Measurements from ENCODE around the gene GPR25.

GPR25 gene

DNA sequence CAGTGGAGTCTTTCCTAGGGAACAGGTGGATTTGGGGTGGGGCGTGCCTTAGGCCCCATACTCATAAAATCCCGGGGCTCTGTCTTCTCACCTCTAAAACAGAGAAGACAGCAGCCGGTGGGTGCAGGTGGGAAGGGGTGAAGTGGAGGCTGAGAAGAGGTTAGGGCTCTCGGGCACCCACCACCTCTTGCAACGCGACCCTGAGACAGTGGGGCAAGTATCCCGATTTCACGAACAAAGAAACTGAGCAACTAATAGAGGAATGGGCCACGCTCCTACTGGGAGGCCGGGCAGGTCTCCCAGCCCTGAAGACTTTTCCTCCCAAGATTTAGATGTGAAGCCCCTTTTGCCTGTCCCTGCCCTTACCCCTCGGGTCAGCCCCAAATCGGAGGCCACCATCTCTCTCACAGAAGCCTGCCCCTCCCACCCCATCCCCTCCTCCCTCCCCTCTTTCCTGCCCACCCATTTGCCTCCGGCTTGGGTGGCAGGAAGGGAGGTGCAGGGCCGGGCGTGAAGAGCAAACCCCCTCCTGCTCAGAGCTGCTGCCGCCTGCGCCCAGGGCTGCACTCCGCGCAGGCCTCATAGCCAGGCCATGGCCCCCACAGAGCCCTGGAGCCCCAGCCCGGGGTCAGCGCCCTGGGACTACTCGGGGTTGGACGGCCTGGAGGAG, at the start of gene GPR25:
Gene GPR25, plus strand, starts transcription at position 536 of the 670 bp plus-strand sequence. Its CDS starts 57 bp downstream, at position 593.
- DNase-seq (ENCODE audit: low spot score in 2 of 2), result no peak
- Mint-ChIP-seq H3K9me3 (no peaks in the 10 kb centered on the region), H3K27ac (ENCODE audit: low read depth) (no peak within 1 kb of the TSS), H3K27me3 (peaks cover 27% of the 10 kb centered on the region), H3K36me3 (ENCODE audit: insufficient read depth) (peaks cover 2% of the 10 kb centered on the region), H3K4me3 (peak within 1 kb of the TSS; percentile 62), H3K4me1 (peaks cover 41% of the 10 kb centered on the region)
- no peak for ATAC-seq (replicated peaks; ENCODE audit: extremely low read depth, poor library complexity, severe bottlenecking)

- H3K4me1 Mint-ChIP-seq, result no peaks in the 10 kb centered on the region
- H3K27me3 Mint-ChIP-seq, result no peaks in the 10 kb centered on the region
- no peaks in the 10 kb centered on the region for H3K36me3 Mint-ChIP-seq (ENCODE audit: insufficient read depth)
- no peaks in the 10 kb centered on the region for H3K9me3 Mint-ChIP-seq
- H3K27ac Mint-ChIP-seq (ENCODE audit: low read depth), result no peak overlapping the region
- H3K4me3 Mint-ChIP-seq, result no peak overlapping the region
- ATAC-seq (replicated peaks; ENCODE audit: extremely low read depth, poor library complexity, severe bottlenecking) (no peak), DNase-seq (ENCODE audit: low spot score in 2 of 2) (no peak)
Measured at GRCh38 chr1:200831091-200831490, 41.7 kb upstream of the GPR25 start.

GRCh38 chr1:200834383-200834782, 38.4 kb upstream of the GPR25 start:
- Mint-ChIP-seq H3K4me3 (no peak overlapping the region), H3K9me3 (no peaks in the 10 kb centered on the region), H3K4me1 (no peaks in the 10 kb centered on the region), H3K36me3 (ENCODE audit: insufficient read depth) (no peaks in the 10 kb centered on the region), H3K27ac (ENCODE audit: low read depth) (no peak overlapping the region), H3K27me3 (no peaks in the 10 kb centered on the region)
- ATAC-seq (replicated peaks; ENCODE audit: extremely low read depth, poor library complexity, severe bottlenecking) (no peak), DNase-seq (ENCODE audit: low spot score in 2 of 2) (no peak)

DNA sequence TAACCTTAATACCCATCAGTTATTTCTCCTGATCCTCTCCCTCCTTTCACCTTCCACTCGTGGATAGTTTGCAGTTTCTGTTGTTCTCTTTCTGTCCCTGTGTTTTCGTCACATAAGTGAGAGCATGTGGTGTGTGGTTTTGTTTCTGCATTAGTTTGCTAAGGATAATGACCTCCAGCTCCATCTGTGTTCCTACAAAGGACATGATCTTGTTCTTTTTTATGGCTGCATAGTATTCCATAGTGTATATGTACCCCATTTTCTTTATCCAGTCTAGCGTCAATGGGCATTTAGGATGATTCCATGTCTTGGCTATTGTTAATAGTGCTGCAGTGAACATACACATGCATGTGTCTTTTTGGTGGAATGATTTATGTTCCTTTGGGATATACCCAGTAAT, 36.6 kb upstream of the GPR25 start:
- H3K4me3 Mint-ChIP-seq, result no peak overlapping the region
- no peaks in the 10 kb centered on the region for H3K9me3 Mint-ChIP-seq

DNA sequence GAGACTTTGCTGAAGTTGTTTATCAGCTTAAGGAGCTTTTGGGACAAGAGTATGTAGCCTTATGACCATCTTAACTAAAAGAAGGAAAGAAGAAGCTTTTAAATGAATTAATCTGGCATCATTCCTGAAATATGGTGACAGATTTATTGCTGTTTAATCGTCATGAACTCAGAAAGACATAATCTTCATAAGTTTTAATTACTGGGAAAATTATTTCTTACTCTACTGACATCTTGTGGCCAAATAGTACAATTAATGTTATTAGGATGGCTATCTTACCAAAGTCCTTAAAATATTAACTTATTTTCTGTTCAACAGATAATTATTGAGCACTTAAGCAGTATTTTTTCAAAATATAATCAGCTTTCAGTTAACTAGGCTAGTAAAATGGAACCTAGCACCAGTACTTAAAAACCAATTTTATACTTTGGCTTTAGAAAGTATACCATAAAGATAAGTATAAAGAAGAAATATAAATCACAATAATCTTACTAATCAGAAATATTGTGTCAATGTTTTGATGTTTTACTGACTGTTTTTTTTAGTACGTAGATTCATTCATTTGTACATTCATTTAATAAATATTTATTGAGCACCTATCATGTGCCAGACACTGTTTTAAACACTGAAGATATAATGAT, 34.7 kb upstream of the GPR25 start:
- ATAC-seq (replicated peaks; ENCODE audit: extremely low read depth, poor library complexity, severe bottlenecking) (no peak), DNase-seq (ENCODE audit: low spot score in 2 of 2) (no peak)
- no peaks in the 10 kb centered on the region for H3K36me3 Mint-ChIP-seq (ENCODE audit: insufficient read depth)
- no peak overlapping the region for H3K4me3 Mint-ChIP-seq
- H3K9me3 Mint-ChIP-seq, result no peaks in the 10 kb centered on the region
- no peaks in the 10 kb centered on the region for H3K4me1 Mint-ChIP-seq
- H3K27me3 Mint-ChIP-seq, result no peaks in the 10 kb centered on the region
- no peak overlapping the region for H3K27ac Mint-ChIP-seq (ENCODE audit: low read depth)

More for the DNA sequence above, 36.6 kb upstream of the GPR25 start:
- H3K27me3 Mint-ChIP-seq, result no peaks in the 10 kb centered on the region
- DNase-seq (ENCODE audit: low spot score in 2 of 2) (no peak), ATAC-seq (replicated peaks; ENCODE audit: extremely low read depth, poor library complexity, severe bottlenecking) (no peak)
- H3K27ac Mint-ChIP-seq (ENCODE audit: low read depth), result no peak overlapping the region
- H3K36me3 Mint-ChIP-seq (ENCODE audit: insufficient read depth), result no peaks in the 10 kb centered on the region
- no peaks in the 10 kb centered on the region for H3K4me1 Mint-ChIP-seq

- H3K4me1 Mint-ChIP-seq, result no peaks in the 10 kb centered on the region
- no peak overlapping the region for H3K27ac Mint-ChIP-seq (ENCODE audit: low read depth)
- no peak overlapping the region for H3K4me3 Mint-ChIP-seq
- ATAC-seq (replicated peaks; ENCODE audit: extremely low read depth, poor library complexity, severe bottlenecking), result no peak
- DNase-seq (ENCODE audit: low spot score in 2 of 2), result no peak
- no peaks in the 10 kb centered on the region for H3K27me3 Mint-ChIP-seq
- no peaks in the 10 kb centered on the region for H3K36me3 Mint-ChIP-seq (ENCODE audit: insufficient read depth)
- no peaks in the 10 kb centered on the region for H3K9me3 Mint-ChIP-seq
Measured at GRCh38 chr1:200838676-200839445, 33.9 kb upstream of the GPR25 start.

DNA sequence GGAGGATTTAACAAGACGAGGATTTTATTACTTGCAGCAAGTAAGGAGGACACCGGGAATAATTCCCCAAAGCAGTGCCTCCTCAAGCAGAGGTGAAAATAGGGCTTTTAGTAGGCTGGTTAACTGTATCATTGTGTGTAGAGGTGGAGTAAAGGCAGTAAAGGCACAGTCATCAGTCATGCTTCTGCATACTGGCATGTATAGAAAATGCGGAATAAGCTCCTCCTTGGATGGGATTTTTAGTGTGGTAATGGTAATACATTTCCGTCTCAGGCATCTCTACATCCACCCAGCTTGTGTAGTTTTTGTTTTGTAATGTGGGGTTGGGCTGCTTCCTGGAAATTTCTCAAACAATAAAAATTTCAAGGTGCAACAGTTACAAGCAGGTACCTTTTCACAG, 27.4 kb upstream of the GPR25 start:
- no peaks in the 10 kb centered on the region for H3K27me3 Mint-ChIP-seq
- H3K9me3 Mint-ChIP-seq, result no peaks in the 10 kb centered on the region
- H3K4me3 Mint-ChIP-seq, result no peak overlapping the region
- no peak overlapping the region for H3K27ac Mint-ChIP-seq (ENCODE audit: low read depth)
- H3K36me3 Mint-ChIP-seq (ENCODE audit: insufficient read depth), result peaks cover 2% of the 10 kb centered on the region
- ATAC-seq (replicated peaks; ENCODE audit: extremely low read depth, poor library complexity, severe bottlenecking), result no peak
- DNase-seq (ENCODE audit: low spot score in 2 of 2), result no peak
- H3K4me1 Mint-ChIP-seq, result no peaks in the 10 kb centered on the region

GRCh38 chr1:200846398-200846797, 26.4 kb upstream of the GPR25 start:
- Mint-ChIP-seq H3K27ac (ENCODE audit: low read depth) (no peak overlapping the region), H3K4me1 (no peaks in the 10 kb centered on the region), H3K27me3 (no peaks in the 10 kb centered on the region), H3K36me3 (ENCODE audit: insufficient read depth) (peaks cover 2% of the 10 kb centered on the region), H3K9me3 (no peaks in the 10 kb centered on the region), H3K4me3 (no peak overlapping the region)
- DNase-seq (ENCODE audit: low spot score in 2 of 2) (no peak), ATAC-seq (replicated peaks; ENCODE audit: extremely low read depth, poor library complexity, severe bottlenecking) (no peak)

DNA sequence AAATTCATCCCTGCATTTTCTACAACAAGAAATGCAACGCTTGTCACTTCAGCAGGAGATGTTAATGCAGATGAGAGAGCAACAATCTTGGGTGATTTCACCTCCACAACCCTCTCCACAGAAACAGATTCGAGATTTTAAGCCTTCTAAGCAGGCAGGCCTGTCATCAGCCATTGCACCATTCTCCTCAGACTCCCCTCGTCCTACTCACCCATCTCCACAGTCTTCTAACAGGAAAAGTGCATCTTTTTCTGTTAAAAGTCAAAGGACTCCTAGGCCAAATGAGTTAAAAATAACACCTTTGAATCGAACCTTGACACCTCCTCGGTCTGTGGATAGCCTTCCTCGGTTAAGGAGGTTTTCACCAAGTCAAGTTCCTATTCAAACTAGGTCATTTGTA, 23.4 kb upstream of the GPR25 start:
- no peak overlapping the region for H3K27ac Mint-ChIP-seq (ENCODE audit: low read depth)
- no peak for ATAC-seq (replicated peaks; ENCODE audit: extremely low read depth, poor library complexity, severe bottlenecking)

GRCh38 chr1:200850554-200850953, 22.2 kb upstream of the GPR25 start:
- Mint-ChIP-seq H3K9me3 (no peaks in the 10 kb centered on the region), H3K4me3 (no peak overlapping the region), H3K4me1 (no peaks in the 10 kb centered on the region), H3K27me3 (no peaks in the 10 kb centered on the region), H3K36me3 (ENCODE audit: insufficient read depth) (peaks cover 5% of the 10 kb centered on the region), H3K27ac (ENCODE audit: low read depth) (no peak overlapping the region)
- DNase-seq (ENCODE audit: low spot score in 2 of 2) (no peak), ATAC-seq (replicated peaks; ENCODE audit: extremely low read depth, poor library complexity, severe bottlenecking) (no peak)

More for the DNA sequence above, 23.4 kb upstream of the GPR25 start:
- H3K4me1 Mint-ChIP-seq, result no peaks in the 10 kb centered on the region
- no peak for DNase-seq (ENCODE audit: low spot score in 2 of 2)
- no peaks in the 10 kb centered on the region for H3K9me3 Mint-ChIP-seq
- H3K27me3 Mint-ChIP-seq, result no peaks in the 10 kb centered on the region
- peaks cover 5% of the 10 kb centered on the region for H3K36me3 Mint-ChIP-seq (ENCODE audit: insufficient read depth)
- no peak overlapping the region for H3K4me3 Mint-ChIP-seq

- Mint-ChIP-seq H3K4me1 (no peaks in the 10 kb centered on the region), H3K36me3 (ENCODE audit: insufficient read depth) (peaks cover 2% of the 10 kb centered on the region), H3K27ac (ENCODE audit: low read depth) (no peak overlapping the region), H3K4me3 (no peak overlapping the region), H3K9me3 (no peaks in the 10 kb centered on the region), H3K27me3 (no peaks in the 10 kb centered on the region)
- no peak for ATAC-seq (replicated peaks; ENCODE audit: extremely low read depth, poor library complexity, severe bottlenecking)
- no peak for DNase-seq (ENCODE audit: low spot score in 2 of 2)
Measured at GRCh38 chr1:200856716-200857357, 15.9 kb upstream of the GPR25 start.

DNA sequence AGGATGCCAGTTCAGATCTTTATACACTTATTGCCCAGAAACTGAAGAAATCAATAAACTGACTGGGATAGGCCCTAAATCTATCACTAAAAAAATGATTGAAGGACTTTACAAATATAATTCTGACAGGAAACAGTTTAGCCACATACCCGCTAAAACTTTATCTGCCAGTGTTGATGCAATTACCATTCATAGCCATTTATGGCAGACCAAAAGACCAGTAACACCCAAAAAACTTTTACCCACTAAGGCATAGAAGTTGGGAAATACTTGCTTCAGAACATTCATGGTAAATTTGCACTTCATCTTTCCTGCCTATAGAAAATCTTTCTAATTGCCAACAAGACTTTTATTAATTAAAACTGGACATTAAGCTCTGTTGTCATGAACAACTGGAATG, 15.0 kb upstream of the GPR25 start:
- Mint-ChIP-seq H3K4me3 (no peak overlapping the region), H3K36me3 (ENCODE audit: insufficient read depth) (no peaks in the 10 kb centered on the region), H3K4me1 (peaks cover 10% of the 10 kb centered on the region), H3K27me3 (no peaks in the 10 kb centered on the region), H3K27ac (ENCODE audit: low read depth) (no peak overlapping the region), H3K9me3 (no peaks in the 10 kb centered on the region)
- DNase-seq (ENCODE audit: low spot score in 2 of 2) (no peak), ATAC-seq (replicated peaks; ENCODE audit: extremely low read depth, poor library complexity, severe bottlenecking) (no peak)

Measured in central memory CD8-positive, alpha-beta T cell (primary cell).